HEK293 (cell line): Measurements from ENCODE around the gene PCBP2.

Experiments
- GFI1B ChIP-seq: fragments of 450-650 bp; formaldehyde crosslinking; IDR thresholded peaks from 2 replicates; pipeline ENCODE4 v1.5.1; 2016; ENCODE audit warnings: missing biosample characterization, missing genetic modification characterization
- MEIS1 ChIP-seq: sonication (generic); formaldehyde crosslinking; IDR thresholded peaks from 2 replicates; pipeline ENCODE4 v1.8.1; 2022; ENCODE audit warnings: missing genetic modification reagents, mild to moderate bottlenecking, borderline replicate concordance
- OSR2 ChIP-seq: fragments of 450-650 bp; formaldehyde crosslinking; IDR thresholded peaks from 2 replicates; pipeline ENCODE4 v1.5.1; 2016; ENCODE audit warnings: missing biosample characterization, missing genetic modification characterization
- PBX3 ChIP-seq: sonication (generic); formaldehyde crosslinking; IDR thresholded peaks from 2 replicates; pipeline ENCODE4 v1.8.1; 2022; ENCODE audit warnings: mild to moderate bottlenecking, moderate library complexity, missing genetic modification reagents
- PRDM10 ChIP-seq: fragments of 450-650 bp; formaldehyde crosslinking; IDR thresholded peaks from 2 replicates; pipeline ENCODE4 v1.5.1; 2016; ENCODE audit warnings: missing biosample characterization, missing genetic modification characterization
- TRIM28 ChIP-seq: IDR thresholded peaks from 2 replicates; pipeline ENCODE4 v1.6.1; 2011; ENCODE audit warnings: low read length, control low read depth, borderline replicate concordance
- WT1 ChIP-seq: fragments of 450-650 bp; formaldehyde crosslinking; IDR thresholded peaks from 2 replicates; pipeline ENCODE4 v1.5.1; 2016; ENCODE audit warnings: missing biosample characterization, missing genetic modification characterization
- ZBTB48 ChIP-seq: fragments of 450-650 bp; formaldehyde crosslinking; IDR thresholded peaks from 2 replicates; pipeline ENCODE4 v1.5.1; 2016; ENCODE audit warnings: missing biosample characterization, missing genetic modification characterization
- ZNF174 ChIP-seq: fragments of 450-650 bp; formaldehyde crosslinking; IDR thresholded peaks from 2 replicates; pipeline ENCODE4 v1.5.0; 2017; ENCODE audit warnings: missing biosample characterization, mild to moderate bottlenecking, missing genetic modification characterization
- ZNF184 ChIP-seq: fragments of 450-650 bp; IDR thresholded peaks from 2 replicates; pipeline ENCODE4 v1.5.1; 2018; ENCODE audit warnings: missing biosample characterization, mild to moderate bottlenecking, missing genetic modification characterization
- ZNF26 ChIP-seq: fragments of 450-650 bp; formaldehyde crosslinking; IDR thresholded peaks from 2 replicates; pipeline ENCODE4 v1.5.1; 2016; ENCODE audit warnings: missing biosample characterization, missing genetic modification characterization
- ZNF341 ChIP-seq: fragments of 450-650 bp; formaldehyde crosslinking; IDR thresholded peaks from 2 replicates; pipeline ENCODE4; 2016; ENCODE audit warnings: low read depth, missing biosample characterization, missing genetic modification characterization
- ZNF350 ChIP-seq: fragments of 450-650 bp; formaldehyde crosslinking; IDR thresholded peaks from 2 replicates; pipeline ENCODE4 v1.5.0; 2017; ENCODE audit warnings: missing biosample characterization, mild to moderate bottlenecking, missing genetic modification characterization
- ZNF394 ChIP-seq: fragments of 450-650 bp; formaldehyde crosslinking; IDR thresholded peaks from 2 replicates; pipeline ENCODE4 v1.5.1; 2016; ENCODE audit warnings: missing biosample characterization, missing genetic modification characterization, mild to moderate bottlenecking, moderate library complexity, borderline replicate concordance
- ZNF433 ChIP-seq: fragments of 450-650 bp; formaldehyde crosslinking; IDR thresholded peaks from 2 replicates; pipeline ENCODE4 v1.5.1; 2016; ENCODE audit warnings: missing biosample characterization, missing genetic modification characterization, low read depth
- ZNF510 ChIP-seq: fragments of 450-650 bp; formaldehyde crosslinking; IDR thresholded peaks from 2 replicates; pipeline ENCODE4 v1.5.1; 2018; ENCODE audit warnings: mild to moderate bottlenecking, missing genetic modification characterization, missing biosample characterization; ENCODE audit not compliant: insufficient replicate concordance
- ZNF513 ChIP-seq: fragments of 450-650 bp; IDR thresholded peaks from 2 replicates; pipeline ENCODE4 v1.5.1; 2018; ENCODE audit warnings: missing biosample characterization, missing genetic modification characterization
- ZNF518A ChIP-seq: fragments of 450-650 bp; formaldehyde crosslinking; conservative IDR thresholded peaks from 2 replicates; pipeline ENCODE4 v1.5.1; 2016; ENCODE audit warnings: low read depth, missing biosample characterization, missing genetic modification characterization
- ZNF530 ChIP-seq: fragments of 450-650 bp; formaldehyde crosslinking; IDR thresholded peaks from 2 replicates; pipeline ENCODE4 v1.5.1; 2016; ENCODE audit warnings: low read depth, missing biosample characterization, missing genetic modification characterization
- ZNF704 ChIP-seq: fragments of 450-650 bp; formaldehyde crosslinking; IDR thresholded peaks from 2 replicates; pipeline ENCODE4 v1.5.1; 2016; ENCODE audit warnings: missing biosample characterization, missing genetic modification characterization
- ZSCAN4 ChIP-seq: fragments of 450-650 bp; formaldehyde crosslinking; IDR thresholded peaks from 2 replicates; pipeline ENCODE4 v1.5.1; 2017; ENCODE audit warnings: missing biosample characterization, missing genetic modification characterization
- ZXDB ChIP-seq: fragments of 450-650 bp; formaldehyde crosslinking; IDR thresholded peaks from 2 replicates; pipeline ENCODE4 v1.5.1; 2016; ENCODE audit warnings: missing biosample characterization, missing genetic modification characterization

PCBP2 gene

GRCh38 chr12:53500776-53501614 is 49.1 kb downstream of the PCBP2 start, which contains the start of gene TARBP2 (continued):
- TF ChIP-seq ZNF704 (tag by site-specific recombination) (no peak), ZNF518A (tag by site-specific recombination) (peak; percentile 58), ZBTB48 (tag by site-specific recombination) (peak; percentile 87), PBX3 (peak; percentile 17; the same call in 1 of the 2 replicates), GFI1B (tag by site-specific recombination) (no peak), PRDM10 (0 out of 2 replicates have a peak, but pooled peaks have one; percentile 26), ZSCAN4 (tag by site-specific recombination) (peak; percentile 69), ZNF26 (tag by site-specific recombination) (no peak), ZNF394 (tag by site-specific recombination) (peak; percentile 100), ZNF350 (tag by site-specific recombination) (no peak), ZNF530 (tag by site-specific recombination) (no peak), TRIM28 (no peak), ZNF341 (tag by site-specific recombination) (peak; percentile 97), ZNF510 (no peak), ZNF433 (no peak), MEIS1 (CRISPR knock-in tag) (no peak), ZNF513 (tag by site-specific recombination) (no peak), ZNF174 (no peak), ZXDB (tag by site-specific recombination) (peak; percentile 97), OSR2 (no peak), WT1 (tag by site-specific recombination) (peak; percentile 83), ZNF184 (tag by site-specific recombination) (no peak)
